WTC11 (cell line): ENCODE measurements around the gene TERC. TPM values are rescaled to one million over a fixed set of nuclear protein-coding genes. Genes with fewer than 3 reads are reported as not detected.
A peak's percentile ranks its signal among the peaks of the same experiment; 100 is the strongest.

Source experiments
- ATAC-seq: fragments of 200-7000 bp; cut with Tn5 transposase; 2 replicates; pipeline ENCODE4 v1.10.0; 2021; ENCODE audit warnings: mild to moderate bottlenecking, moderate library complexity
- CTCF ChIA-PET: fragments of 300-600 bp; sonication (Branson Sonifier 250); formaldehyde crosslinking; loops from one replicate; lab custom pipeline; 2021; ENCODE audit warnings: antibody characterized with exemption; lab: Charles Lee
- POLR2A ChIA-PET: fragments of 350-600 bp; sonication (Branson Sonifier 250); formaldehyde crosslinking; loops from one replicate; lab custom pipeline; 2021; ENCODE audit warnings: antibody characterized with exemption; lab: Charles Lee
- DNase-seq: peaks from one replicate; pipeline ENCODE4 v3.0.0; 2021; ENCODE audit warnings: low spot score
- H3K27ac Mint-ChIP-seq: 2 replicates; pipeline ENCODE4 v1.8.0; 2021; ENCODE audit warnings: mixed read lengths
- H3K27me3 Mint-ChIP-seq: 2 replicates; pipeline ENCODE4 v1.8.0; 2021; ENCODE audit warnings: low read depth, mild to moderate bottlenecking, moderate library complexity, mixed read lengths
- H3K36me3 Mint-ChIP-seq: 2 replicates; pipeline ENCODE4 v1.8.0; 2021; ENCODE audit warnings: mixed read lengths
- H3K4me1 Mint-ChIP-seq: 2 replicates; pipeline ENCODE4 v1.8.0; 2022; ENCODE audit warnings: mixed read lengths
- H3K4me3 Mint-ChIP-seq: 2 replicates; pipeline ENCODE4 v1.8.0; 2021; ENCODE audit warnings: mild to moderate bottlenecking, moderate library complexity, mixed read lengths
- H3K9me3 Mint-ChIP-seq: 2 replicates; pipeline ENCODE4 v1.8.0; 2021; ENCODE audit warnings: mixed read lengths
- ATF1 ChIP-seq: sonication (generic); formaldehyde crosslinking; IDR thresholded peaks from 2 replicates; pipeline ENCODE4 v1.8.1; 2023; ENCODE audit warnings: mild to moderate bottlenecking, moderate library complexity, missing genetic modification reagents
- FOXK1 ChIP-seq: sonication (generic); formaldehyde crosslinking; IDR thresholded peaks from 2 replicates; pipeline ENCODE4 v1.8.0; 2022; ENCODE audit warnings: mild to moderate bottlenecking, moderate library complexity, missing genetic modification reagents
- GTF2I ChIP-seq: fragments of 250-450 bp; sonication (Bioruptor Pico); conservative IDR thresholded peaks from 2 replicates; pipeline ENCODE4 v1.4.0; 2021; ENCODE audit warnings: mild to moderate bottlenecking
- HMGA2 ChIP-seq: fragments of 250-450 bp; sonication (Bioruptor Pico); IDR thresholded peaks from 2 replicates; pipeline ENCODE4 v1.4.0; 2021; ENCODE audit warnings: mild to moderate bottlenecking, moderate library complexity
- MXD4 ChIP-seq: fragments of 250-450 bp; sonication (Bioruptor Pico); IDR thresholded peaks from 2 replicates; pipeline ENCODE4 v1.8.0; 2021; ENCODE audit warnings: mild to moderate bottlenecking, moderate library complexity, borderline replicate concordance
- MYBL2 ChIP-seq: sonication (generic); formaldehyde crosslinking; IDR thresholded peaks from 2 replicates; pipeline ENCODE4 v1.8.1; 2023; ENCODE audit warnings: mild to moderate bottlenecking, moderate library complexity, missing genetic modification reagents
- TEAD4 ChIP-seq: sonication (generic); formaldehyde crosslinking; IDR thresholded peaks from 2 replicates; pipeline ENCODE4 v1.8.0; 2022; ENCODE audit warnings: mild to moderate bottlenecking, missing genetic modification reagents
- TP53 ChIP-seq: sonication (generic); formaldehyde crosslinking; IDR thresholded peaks from 2 replicates; pipeline ENCODE4 v1.8.1; 2023; ENCODE audit warnings: mild to moderate bottlenecking, missing genetic modification reagents
- total RNA-seq: library from RNA; stranded (reverse); gene quantifications from 3 replicates; pipeline ENCODE4 v1.2.3, GENCODE V29; 2021
- TF ChIP-seq, protein P1 (sequence below): fragments of 250-450 bp; sonication (Bioruptor Pico); IDR thresholded peaks from 2 replicates; pipeline ENCODE4 v1.9.0; 2021; ENCODE audit warnings: mild to moderate bottlenecking, borderline replicate concordance
- TF ChIP-seq, protein P2 (sequence below): fragments of 250-450 bp; sonication (Bioruptor Pico); IDR thresholded peaks from 2 replicates; pipeline ENCODE4 v2.1.2; 2022; ENCODE audit warnings: mild to moderate bottlenecking, moderate library complexity
- TF ChIP-seq, protein P3 (sequence below): sonication (generic); formaldehyde crosslinking; IDR thresholded peaks from 2 replicates; pipeline ENCODE4 v1.8.1; 2023; ENCODE audit warnings: mild to moderate bottlenecking, moderate library complexity, missing genetic modification reagents
- TF ChIP-seq, protein P4 (sequence below): fragments of 250-450 bp; sonication (Bioruptor Pico); IDR thresholded peaks from 2 replicates; pipeline ENCODE4 v1.9.0; 2021; ENCODE audit warnings: mild to moderate bottlenecking
- TF ChIP-seq, protein P5 (sequence below): sonication (generic); formaldehyde crosslinking; IDR thresholded peaks from 2 replicates; pipeline ENCODE4 v1.8.1; 2023; ENCODE audit warnings: mild to moderate bottlenecking, missing genetic modification reagents, moderate library complexity

Gene TERC
- total RNA-seq, 1 experiment from 2014 or later = 34.3 TPM

DNA sequence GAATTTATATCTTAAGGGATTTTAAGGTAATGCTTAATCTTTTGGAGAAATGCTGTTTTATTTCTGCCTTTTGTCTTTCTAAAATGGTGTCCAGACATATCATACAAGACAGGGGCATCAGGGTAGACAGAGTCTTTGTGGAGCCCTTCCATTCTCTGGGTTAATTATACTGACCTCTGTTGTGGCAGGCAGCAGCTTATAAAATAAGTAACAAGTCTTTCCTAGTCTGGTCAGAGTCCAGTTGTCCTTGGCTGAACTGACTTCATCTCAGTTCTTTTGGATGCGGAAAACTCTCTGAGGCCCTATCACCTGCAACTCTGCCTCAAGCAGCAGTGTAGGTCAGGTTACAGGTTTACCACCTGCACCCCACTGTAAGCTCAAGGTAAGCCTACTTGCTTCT, 27.5 kb upstream of the TERC start (continued):
- TF ChIP-seq, protein P1, sequence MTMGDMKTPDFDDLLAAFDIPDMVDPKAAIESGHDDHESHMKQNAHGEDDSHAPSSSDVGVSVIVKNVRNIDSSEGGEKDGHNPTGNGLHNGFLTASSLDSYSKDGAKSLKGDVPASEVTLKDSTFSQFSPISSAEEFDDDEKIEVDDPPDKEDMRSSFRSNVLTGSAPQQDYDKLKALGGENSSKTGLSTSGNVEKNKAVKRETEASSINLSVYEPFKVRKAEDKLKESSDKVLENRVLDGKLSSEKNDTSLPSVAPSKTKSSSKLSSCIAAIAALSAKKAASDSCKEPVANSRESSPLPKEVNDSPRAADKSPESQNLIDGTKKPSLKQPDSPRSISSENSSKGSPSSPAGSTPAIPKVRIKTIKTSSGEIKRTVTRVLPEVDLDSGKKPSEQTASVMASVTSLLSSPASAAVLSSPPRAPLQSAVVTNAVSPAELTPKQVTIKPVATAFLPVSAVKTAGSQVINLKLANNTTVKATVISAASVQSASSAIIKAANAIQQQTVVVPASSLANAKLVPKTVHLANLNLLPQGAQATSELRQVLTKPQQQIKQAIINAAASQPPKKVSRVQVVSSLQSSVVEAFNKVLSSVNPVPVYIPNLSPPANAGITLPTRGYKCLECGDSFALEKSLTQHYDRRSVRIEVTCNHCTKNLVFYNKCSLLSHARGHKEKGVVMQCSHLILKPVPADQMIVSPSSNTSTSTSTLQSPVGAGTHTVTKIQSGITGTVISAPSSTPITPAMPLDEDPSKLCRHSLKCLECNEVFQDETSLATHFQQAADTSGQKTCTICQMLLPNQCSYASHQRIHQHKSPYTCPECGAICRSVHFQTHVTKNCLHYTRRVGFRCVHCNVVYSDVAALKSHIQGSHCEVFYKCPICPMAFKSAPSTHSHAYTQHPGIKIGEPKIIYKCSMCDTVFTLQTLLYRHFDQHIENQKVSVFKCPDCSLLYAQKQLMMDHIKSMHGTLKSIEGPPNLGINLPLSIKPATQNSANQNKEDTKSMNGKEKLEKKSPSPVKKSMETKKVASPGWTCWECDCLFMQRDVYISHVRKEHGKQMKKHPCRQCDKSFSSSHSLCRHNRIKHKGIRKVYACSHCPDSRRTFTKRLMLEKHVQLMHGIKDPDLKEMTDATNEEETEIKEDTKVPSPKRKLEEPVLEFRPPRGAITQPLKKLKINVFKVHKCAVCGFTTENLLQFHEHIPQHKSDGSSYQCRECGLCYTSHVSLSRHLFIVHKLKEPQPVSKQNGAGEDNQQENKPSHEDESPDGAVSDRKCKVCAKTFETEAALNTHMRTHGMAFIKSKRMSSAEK (CRISPR knock-in tag) = no peak
- TF ChIP-seq, protein P2, sequence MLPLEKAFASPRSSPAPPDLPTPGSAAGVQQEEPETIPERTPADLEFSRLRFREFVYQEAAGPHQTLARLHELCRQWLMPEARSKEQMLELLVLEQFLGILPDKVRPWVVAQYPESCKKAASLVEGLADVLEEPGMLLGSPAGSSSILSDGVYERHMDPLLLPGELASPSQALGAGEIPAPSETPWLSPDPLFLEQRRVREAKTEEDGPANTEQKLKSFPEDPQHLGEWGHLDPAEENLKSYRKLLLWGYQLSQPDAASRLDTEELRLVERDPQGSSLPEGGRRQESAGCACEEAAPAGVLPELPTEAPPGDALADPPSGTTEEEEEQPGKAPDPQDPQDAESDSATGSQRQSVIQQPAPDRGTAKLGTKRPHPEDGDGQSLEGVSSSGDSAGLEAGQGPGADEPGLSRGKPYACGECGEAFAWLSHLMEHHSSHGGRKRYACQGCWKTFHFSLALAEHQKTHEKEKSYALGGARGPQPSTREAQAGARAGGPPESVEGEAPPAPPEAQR (CRISPR knock-in tag) = no peak
- TF ChIP-seq, protein P3, sequence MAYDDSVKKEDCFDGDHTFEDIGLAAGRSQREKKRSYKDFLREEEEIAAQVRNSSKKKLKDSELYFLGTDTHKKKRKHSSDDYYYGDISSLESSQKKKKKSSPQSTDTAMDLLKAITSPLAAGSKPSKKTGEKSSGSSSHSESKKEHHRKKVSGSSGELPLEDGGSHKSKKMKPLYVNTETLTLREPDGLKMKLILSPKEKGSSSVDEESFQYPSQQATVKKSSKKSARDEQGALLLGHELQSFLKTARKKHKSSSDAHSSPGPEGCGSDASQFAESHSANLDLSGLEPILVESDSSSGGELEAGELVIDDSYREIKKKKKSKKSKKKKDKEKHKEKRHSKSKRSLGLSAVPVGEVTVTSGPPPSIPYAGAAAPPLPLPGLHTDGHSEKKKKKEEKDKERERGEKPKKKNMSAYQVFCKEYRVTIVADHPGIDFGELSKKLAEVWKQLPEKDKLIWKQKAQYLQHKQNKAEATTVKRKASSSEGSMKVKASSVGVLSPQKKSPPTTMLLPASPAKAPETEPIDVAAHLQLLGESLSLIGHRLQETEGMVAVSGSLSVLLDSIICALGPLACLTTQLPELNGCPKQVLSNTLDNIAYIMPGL (CRISPR knock-in tag) = no peak
- TF ChIP-seq HMGA2 = no peak
- no peak for TF ChIP-seq ATF1 (CRISPR knock-in tag)
- no peak for TF ChIP-seq MXD4 (CRISPR knock-in tag)
- TF ChIP-seq TEAD4 (CRISPR knock-in tag) = no peak
- TF ChIP-seq, all 79 proteins: peak for 0

DNA sequence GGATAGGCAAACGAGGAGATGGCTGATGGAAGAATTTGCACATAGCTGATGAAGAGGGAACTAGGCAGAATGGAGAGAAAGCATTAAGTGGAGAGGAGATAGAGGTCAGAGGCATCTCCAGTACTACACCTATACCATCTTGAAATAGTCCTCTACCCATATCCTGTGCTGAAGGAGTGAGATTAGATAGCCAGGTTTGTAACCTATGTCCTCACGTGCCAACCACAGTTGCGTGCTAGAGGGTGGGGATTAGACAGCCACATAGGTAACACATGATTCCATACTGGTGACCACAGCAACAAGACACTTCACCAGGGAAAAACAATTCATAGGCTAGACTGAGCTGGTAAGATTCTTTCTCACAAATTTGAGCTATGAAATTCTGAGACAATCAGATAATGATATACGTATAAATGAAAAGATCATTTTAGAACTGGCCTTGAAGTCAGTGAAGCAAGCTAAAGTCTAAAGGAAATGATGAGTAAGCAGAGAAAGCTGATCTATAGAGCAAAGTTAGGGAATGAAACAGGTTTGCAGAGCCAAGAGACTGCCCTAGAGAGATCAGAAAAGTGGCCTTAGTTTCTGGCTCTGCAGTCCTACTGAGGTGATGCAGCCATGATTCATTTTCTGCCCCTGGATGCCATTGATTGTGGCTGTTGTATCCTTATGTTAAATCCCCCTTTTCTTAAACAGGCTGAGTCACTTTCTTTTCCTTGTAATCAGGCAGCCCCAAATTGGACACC, 26.0 kb upstream of the TERC start:
- H3K36me3 Mint-ChIP-seq = peaks cover 19% of the 10 kb centered on the region
- TF ChIP-seq TP53 (CRISPR knock-in tag) = no peak
- TF ChIP-seq, protein P4, sequence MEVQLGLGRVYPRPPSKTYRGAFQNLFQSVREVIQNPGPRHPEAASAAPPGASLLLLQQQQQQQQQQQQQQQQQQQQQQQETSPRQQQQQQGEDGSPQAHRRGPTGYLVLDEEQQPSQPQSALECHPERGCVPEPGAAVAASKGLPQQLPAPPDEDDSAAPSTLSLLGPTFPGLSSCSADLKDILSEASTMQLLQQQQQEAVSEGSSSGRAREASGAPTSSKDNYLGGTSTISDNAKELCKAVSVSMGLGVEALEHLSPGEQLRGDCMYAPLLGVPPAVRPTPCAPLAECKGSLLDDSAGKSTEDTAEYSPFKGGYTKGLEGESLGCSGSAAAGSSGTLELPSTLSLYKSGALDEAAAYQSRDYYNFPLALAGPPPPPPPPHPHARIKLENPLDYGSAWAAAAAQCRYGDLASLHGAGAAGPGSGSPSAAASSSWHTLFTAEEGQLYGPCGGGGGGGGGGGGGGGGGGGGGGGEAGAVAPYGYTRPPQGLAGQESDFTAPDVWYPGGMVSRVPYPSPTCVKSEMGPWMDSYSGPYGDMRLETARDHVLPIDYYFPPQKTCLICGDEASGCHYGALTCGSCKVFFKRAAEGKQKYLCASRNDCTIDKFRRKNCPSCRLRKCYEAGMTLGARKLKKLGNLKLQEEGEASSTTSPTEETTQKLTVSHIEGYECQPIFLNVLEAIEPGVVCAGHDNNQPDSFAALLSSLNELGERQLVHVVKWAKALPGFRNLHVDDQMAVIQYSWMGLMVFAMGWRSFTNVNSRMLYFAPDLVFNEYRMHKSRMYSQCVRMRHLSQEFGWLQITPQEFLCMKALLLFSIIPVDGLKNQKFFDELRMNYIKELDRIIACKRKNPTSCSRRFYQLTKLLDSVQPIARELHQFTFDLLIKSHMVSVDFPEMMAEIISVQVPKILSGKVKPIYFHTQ (CRISPR knock-in tag) = no peak
- H3K4me1 Mint-ChIP-seq = no peaks in the 10 kb centered on the region
- peak overlapping the region; percentile 12 for H3K27ac Mint-ChIP-seq
- ATAC-seq = no peak
- CTCF ChIA-PET = no interaction called here
- no peaks in the 10 kb centered on the region for H3K27me3 Mint-ChIP-seq
- H3K9me3 Mint-ChIP-seq = no peaks in the 10 kb centered on the region
- DNase-seq = no peak
- H3K4me3 Mint-ChIP-seq = no peak overlapping the region
- POLR2A ChIA-PET = no interaction called here

DNA sequence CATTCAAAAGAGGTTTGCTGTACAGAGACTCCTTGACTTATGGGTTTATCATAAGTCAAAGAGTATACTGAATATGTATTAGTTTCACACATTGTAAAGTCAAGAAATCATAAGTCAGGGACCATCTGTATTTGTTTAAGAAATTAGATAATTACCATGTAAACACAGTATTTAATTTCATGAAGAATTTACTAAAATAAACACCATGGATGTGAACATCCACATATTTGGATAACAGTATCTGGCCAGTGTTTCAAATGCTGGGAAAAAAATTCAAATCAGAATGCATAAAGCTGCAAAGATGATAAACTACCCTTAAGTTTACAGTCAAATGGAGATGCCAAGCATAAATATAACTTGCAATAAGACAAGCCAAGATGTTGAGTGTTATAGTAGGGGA, 25.4 kb upstream of the TERC start:
- TF ChIP-seq GTF2I (no peak), MYBL2 (CRISPR knock-in tag) (no peak), FOXK1 (CRISPR knock-in tag) (no peak)
- TF ChIP-seq, protein P5, sequence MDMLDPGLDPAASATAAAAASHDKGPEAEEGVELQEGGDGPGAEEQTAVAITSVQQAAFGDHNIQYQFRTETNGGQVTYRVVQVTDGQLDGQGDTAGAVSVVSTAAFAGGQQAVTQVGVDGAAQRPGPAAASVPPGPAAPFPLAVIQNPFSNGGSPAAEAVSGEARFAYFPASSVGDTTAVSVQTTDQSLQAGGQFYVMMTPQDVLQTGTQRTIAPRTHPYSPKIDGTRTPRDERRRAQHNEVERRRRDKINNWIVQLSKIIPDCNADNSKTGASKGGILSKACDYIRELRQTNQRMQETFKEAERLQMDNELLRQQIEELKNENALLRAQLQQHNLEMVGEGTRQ (CRISPR knock-in tag) = no peak
- Mint-ChIP-seq H3K4me1 (no peaks in the 10 kb centered on the region), H3K27ac (peak overlapping the region; percentile 12), H3K4me3 (no peak overlapping the region), H3K36me3 (peaks cover 24% of the 10 kb centered on the region), H3K9me3 (no peaks in the 10 kb centered on the region), H3K27me3 (no peaks in the 10 kb centered on the region)
- ChIA-PET CTCF (no interaction called here), POLR2A (no interaction called here)
- DNase-seq = no peak
- ATAC-seq = no peak
